ENCODE results near the gene AGAP6. TPM values are rescaled to one million over a fixed set of nuclear protein-coding genes. Genes with fewer than 3 reads are reported as not detected.
"Not testable (repeated sequence)": the region's sequence is repeated elsewhere in the genome, so short reads cannot be mapped to it uniquely, and the experiment has no call there.

AGAP6 gene
- total RNA-seq, 1 donor from 2014 or later = 23.2 TPM

- Mint-ChIP-seq H3K36me3 (no peaks in the 10 kb centered on the region), H3K27ac (no peak overlapping the region), H3K4me1 (no peaks in the 10 kb centered on the region), H3K27me3 (ENCODE audit: low read depth) (peaks cover 25% of the 10 kb centered on the region), H3K4me3 (no peak overlapping the region), H3K9me3 (peaks cover 3% of the 10 kb centered on the region)
- DNase-seq (ENCODE audit: low spot score in 2 of 2, unreplicated experiment in 2 of 2) = no peak
- TF ChIP-seq CTCF (IDR thresholded peaks at IDR 0.05; ENCODE audit: unreplicated experiment) = no peak
Observed at GRCh38 chr10:50027195-50027594, 39.0 kb downstream of the AGAP6 start.

- H3K36me3 Mint-ChIP-seq = no peaks in the 10 kb centered on the region
- peaks cover 32% of the 10 kb centered on the region for H3K27me3 Mint-ChIP-seq (ENCODE audit: low read depth)
- no peak for DNase-seq (ENCODE audit: low spot score in 2 of 2, unreplicated experiment in 2 of 2)
- no peak overlapping the region for H3K27ac Mint-ChIP-seq
- no peaks in the 10 kb centered on the region for H3K4me1 Mint-ChIP-seq
- TF ChIP-seq CTCF (IDR thresholded peaks at IDR 0.05; ENCODE audit: unreplicated experiment) = no peak
- H3K4me3 Mint-ChIP-seq = no peak overlapping the region
- H3K9me3 Mint-ChIP-seq = no peaks in the 10 kb centered on the region
Observed at GRCh38 chr10:50033481-50033880, 45.3 kb downstream of the AGAP6 start.

- H3K4me3 Mint-ChIP-seq; H3K36me3 Mint-ChIP-seq; H3K27ac Mint-ChIP-seq; H3K9me3 Mint-ChIP-seq; H3K4me1 Mint-ChIP-seq; DNase-seq (ENCODE audit: low spot score in 2 of 2, unreplicated experiment in 2 of 2): not testable (repeated sequence)
- peaks cover 39% of the 10 kb centered on the region for H3K27me3 Mint-ChIP-seq (ENCODE audit: low read depth)
Observed at GRCh38 chr10:50035337-50035736, 47.1 kb downstream of the AGAP6 start.

GRCh38 chr10:50044941-50045664 is 56.9 kb downstream of the AGAP6 start:
- peaks cover 3% of the 10 kb centered on the region for H3K4me1 Mint-ChIP-seq
- H3K27ac Mint-ChIP-seq = no peak overlapping the region
- no peak for TF ChIP-seq CTCF (IDR thresholded peaks at IDR 0.05; ENCODE audit: unreplicated experiment)
- H3K27me3 Mint-ChIP-seq (ENCODE audit: low read depth) = peaks cover 8% of the 10 kb centered on the region
- no peak for DNase-seq (ENCODE audit: low spot score in 2 of 2, unreplicated experiment in 2 of 2)
- no peaks in the 10 kb centered on the region for H3K9me3 Mint-ChIP-seq
- no peak overlapping the region for H3K4me3 Mint-ChIP-seq
- no peaks in the 10 kb centered on the region for H3K36me3 Mint-ChIP-seq

- H3K36me3 Mint-ChIP-seq; H3K27me3 Mint-ChIP-seq (ENCODE audit: low read depth); H3K4me1 Mint-ChIP-seq; DNase-seq (ENCODE audit: low spot score in 2 of 2, unreplicated experiment in 2 of 2); H3K4me3 Mint-ChIP-seq; H3K9me3 Mint-ChIP-seq: not testable (repeated sequence)
- peak overlapping the region; percentile 37 for H3K27ac Mint-ChIP-seq
Observed at GRCh38 chr10:50046457-50046856, 58.3 kb downstream of the AGAP6 start.

- not testable (repeated sequence) for H3K4me1 Mint-ChIP-seq; H3K36me3 Mint-ChIP-seq; H3K27ac Mint-ChIP-seq; H3K27me3 Mint-ChIP-seq (ENCODE audit: low read depth); H3K4me3 Mint-ChIP-seq; DNase-seq (ENCODE audit: low spot score in 2 of 2, unreplicated experiment in 2 of 2); H3K9me3 Mint-ChIP-seq
Observed at GRCh38 chr10:50047594-50047993, 59.4 kb downstream of the AGAP6 start.

GRCh38 chr10:50051995-50052660 is 63.9 kb downstream of the AGAP6 start:
- H3K9me3 Mint-ChIP-seq; H3K36me3 Mint-ChIP-seq; DNase-seq (ENCODE audit: low spot score in 2 of 2, unreplicated experiment in 2 of 2); H3K27ac Mint-ChIP-seq; H3K4me3 Mint-ChIP-seq; H3K4me1 Mint-ChIP-seq: not testable (repeated sequence)
- H3K27me3 Mint-ChIP-seq (ENCODE audit: low read depth) = peaks cover 15% of the 10 kb centered on the region

GRCh38 chr10:50052778-50053376 is 64.7 kb downstream of the AGAP6 start:
- not testable (repeated sequence) for H3K4me3 Mint-ChIP-seq; H3K9me3 Mint-ChIP-seq; H3K27ac Mint-ChIP-seq; H3K36me3 Mint-ChIP-seq; DNase-seq (ENCODE audit: low spot score in 2 of 2, unreplicated experiment in 2 of 2); H3K4me1 Mint-ChIP-seq
- peaks cover 18% of the 10 kb centered on the region for H3K27me3 Mint-ChIP-seq (ENCODE audit: low read depth)

- not testable (repeated sequence) for H3K9me3 Mint-ChIP-seq; H3K36me3 Mint-ChIP-seq; H3K27ac Mint-ChIP-seq; H3K4me1 Mint-ChIP-seq; DNase-seq (ENCODE audit: low spot score in 2 of 2, unreplicated experiment in 2 of 2); H3K4me3 Mint-ChIP-seq
- peaks cover 37% of the 10 kb centered on the region for H3K27me3 Mint-ChIP-seq (ENCODE audit: low read depth)
Observed at GRCh38 chr10:50055494-50056292, 67.5 kb downstream of the AGAP6 start.

GRCh38 chr10:50056654-50057053 is 68.4 kb downstream of the AGAP6 start:
- H3K27ac Mint-ChIP-seq = not testable (repeated sequence)
- H3K27me3 Mint-ChIP-seq (ENCODE audit: low read depth) = peaks cover 43% of the 10 kb centered on the region

More at GRCh38 chr10:50056654-50057053, 68.4 kb downstream of the AGAP6 start:
- H3K4me3 Mint-ChIP-seq; H3K4me1 Mint-ChIP-seq; DNase-seq (ENCODE audit: low spot score in 2 of 2, unreplicated experiment in 2 of 2); H3K9me3 Mint-ChIP-seq; H3K36me3 Mint-ChIP-seq: not testable (repeated sequence)
